HepG2 (cell line): ENCODE results near the gene UTS2R. TPM values are rescaled to one million over a fixed set of nuclear protein-coding genes. Genes with fewer than 3 reads are reported as not detected.

Experiments used
- DMAP1 ChIP-seq: IDR thresholded peaks from 2 replicates; pipeline ENCODE4 v1.6.1; 2016
- FOXK2 ChIP-seq: fragments of 450-650 bp; IDR thresholded peaks from 2 replicates; pipeline ENCODE4 v1.6.1; 2016
- HNRNPUL1 ChIP-seq: fragments of 200-400 bp; formaldehyde crosslinking; IDR thresholded peaks from 2 replicates; pipeline ENCODE4 v1.6.1; 2017; ENCODE audit warnings: low read depth, mild to moderate bottlenecking, low read length, moderate library complexity
- KDM5A ChIP-seq: fragments of 200-600 bp; sonication (generic); IDR thresholded peaks from 2 replicates; pipeline ENCODE4 v1.7.0; 2018; ENCODE audit warnings: antibody characterized with exemption, mild to moderate bottlenecking, low read length, borderline replicate concordance
- NCOA2 ChIP-seq: sonication (generic); formaldehyde crosslinking; IDR thresholded peaks from 2 replicates; pipeline ENCODE4 v1.8.0; 2022; ENCODE audit warnings: inconsistent platforms
- SIX1 ChIP-seq: sonication (generic); formaldehyde crosslinking; IDR thresholded peaks from 2 replicates; pipeline ENCODE4 v1.4.0; 2020; ENCODE audit warnings: missing genetic modification reagents, borderline replicate concordance
- THYN1 ChIP-seq: sonication (generic); formaldehyde crosslinking; IDR thresholded peaks from 2 replicates; pipeline ENCODE4 v1.8.1; 2023; ENCODE audit warnings: low read depth, mild to moderate bottlenecking, moderate library complexity, missing genetic modification reagents, borderline replicate concordance
- TRIM24 ChIP-seq: sonication (generic); formaldehyde crosslinking; IDR thresholded peaks from 2 replicates; pipeline ENCODE4 v1.8.0; 2022; ENCODE audit warnings: mild to moderate bottlenecking, missing genetic modification reagents
- ZFAT ChIP-seq: sonication (generic); formaldehyde crosslinking; conservative IDR thresholded peaks from 2 replicates; pipeline ENCODE4 v1.8.1; 2023; ENCODE audit warnings: missing genetic modification reagents, inconsistent platforms
- polyA plus RNA-seq, 8 experiments: library from polyadenylated mRNA; depleted of rRNA in 3 of 8; stranded (reverse) in 7 of 8; unstranded in 1 of 8; fragments of >200 nt; fragmentation: Illumina TruSeq in 4 of 8; extraction: Trizol in 4 of 8; gene quantifications; 2 replicates each; pipeline versions ENCODE4 v1.2.1 to v1.2.3, GENCODE V29; 2011 to 2016; ENCODE audit warnings: low read depth in 4 of 8, missing spikeins in 1 of 8, mixed read lengths in 1 of 8; ENCODE audit not compliant: insufficient read depth in 1 of 8
- total RNA-seq, 5 experiments: library from RNA; depleted of rRNA; stranded (reverse); fragments of >200 nt; fragmentation: Illumina TruSeq; extraction: Trizol; gene quantifications; 2 replicates each; pipeline ENCODE4 v1.2.3, GENCODE V29; 2016; ENCODE audit warnings: low read depth in 1 of 5
- TF ChIP-seq, protein P1 (sequence below): sonication (generic); formaldehyde crosslinking; IDR thresholded peaks from 2 replicates; pipeline ENCODE4 v1.5.1; 2020; ENCODE audit warnings: mild to moderate bottlenecking, missing genetic modification reagents
- TF ChIP-seq, protein P2 (sequence below): sonication (generic); formaldehyde crosslinking; IDR thresholded peaks from 2 replicates; pipeline ENCODE4 v1.4.0; 2020; ENCODE audit warnings: missing genetic modification reagents, borderline replicate concordance
- TF ChIP-seq, protein P3 (sequence below): IDR thresholded peaks from 2 replicates; pipeline ENCODE4 v1.6.1; 2016; ENCODE audit warnings: low read depth, missing genetic modification reagents, missing compliant biosample characterization
- TF ChIP-seq, protein P4 (sequence below): IDR thresholded peaks from 2 replicates; pipeline ENCODE4 v1.6.1; 2016; ENCODE audit warnings: missing compliant biosample characterization, missing genetic modification reagents, borderline replicate concordance
- TF ChIP-seq, protein P5 (sequence below): sonication (generic); formaldehyde crosslinking; IDR thresholded peaks from 2 replicates; pipeline ENCODE4 v1.4.0; 2020; ENCODE audit warnings: mild to moderate bottlenecking, missing genetic modification reagents

The UTS2R gene
- total and polyA plus RNA-seq, 2 of the 13 experiments (the other 11 are each of a cell fraction or from before 2014, with no cell fraction given): 0.13 to 0.15 TPM

DNA sequence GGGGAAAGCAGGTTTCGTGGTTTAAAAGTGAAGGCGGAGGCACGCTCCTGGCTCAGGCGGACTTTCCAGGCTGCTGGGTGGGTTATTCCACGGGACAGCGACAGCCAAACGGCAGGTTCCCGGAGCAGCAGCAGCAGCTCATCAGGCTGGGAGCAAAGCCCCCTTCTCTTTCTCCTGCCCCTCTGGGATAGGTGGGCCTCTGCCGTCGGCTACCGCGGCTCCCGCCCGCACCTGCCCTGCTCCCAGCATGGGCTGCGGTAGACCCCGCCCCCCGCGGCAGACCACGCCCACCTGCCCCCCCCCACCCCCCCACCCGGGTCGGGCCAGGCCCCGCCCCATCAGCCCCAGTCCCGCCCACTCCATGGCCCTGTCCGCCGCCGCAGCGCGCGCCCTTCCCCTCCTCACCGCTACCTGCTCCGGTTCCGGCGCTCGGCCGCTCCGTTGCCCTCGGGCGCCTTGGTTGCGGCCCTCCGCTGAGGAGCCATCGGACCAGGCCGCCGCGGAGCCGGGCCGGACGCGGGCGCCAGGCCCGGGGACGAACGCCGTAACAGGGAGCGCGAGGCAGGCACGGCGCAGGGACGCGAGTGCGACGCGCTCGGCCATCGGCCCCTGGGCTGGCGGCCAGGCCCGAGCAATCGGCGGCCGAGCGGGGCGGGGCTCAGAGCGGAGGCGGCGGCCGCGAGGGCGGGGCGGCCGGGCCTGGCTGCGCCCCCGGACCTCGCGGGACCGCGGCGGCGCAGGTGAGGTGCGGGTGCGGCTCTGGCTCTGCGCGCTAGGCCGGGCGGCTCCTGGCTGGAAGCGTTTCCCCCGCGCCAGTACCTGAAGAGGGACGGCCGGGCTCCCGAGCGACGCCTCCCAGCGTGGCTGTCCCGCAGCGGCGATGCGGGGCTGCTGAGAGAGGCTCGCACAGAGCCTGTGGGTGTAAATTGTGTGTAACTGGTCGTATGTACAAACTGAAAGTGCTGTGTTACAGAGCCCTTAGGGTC is 46.7 kb downstream of the UTS2R start, which contains the start of the genes HEXD and OGFOD3 (continued):
- TF ChIP-seq SIX1 (CRISPR knock-in tag): 0 out of 2 replicates have a peak, but pooled peaks have one; percentile 15
- no peak; the same call in 1 of the 2 replicates for TF ChIP-seq DMAP1 (CRISPR knock-in tag)
- TF ChIP-seq HNRNPUL1: no peak
- TF ChIP-seq NCOA2 (CRISPR knock-in tag): peak; percentile 26; the same call in 1 of the 2 replicates
- TF ChIP-seq, protein P1, sequence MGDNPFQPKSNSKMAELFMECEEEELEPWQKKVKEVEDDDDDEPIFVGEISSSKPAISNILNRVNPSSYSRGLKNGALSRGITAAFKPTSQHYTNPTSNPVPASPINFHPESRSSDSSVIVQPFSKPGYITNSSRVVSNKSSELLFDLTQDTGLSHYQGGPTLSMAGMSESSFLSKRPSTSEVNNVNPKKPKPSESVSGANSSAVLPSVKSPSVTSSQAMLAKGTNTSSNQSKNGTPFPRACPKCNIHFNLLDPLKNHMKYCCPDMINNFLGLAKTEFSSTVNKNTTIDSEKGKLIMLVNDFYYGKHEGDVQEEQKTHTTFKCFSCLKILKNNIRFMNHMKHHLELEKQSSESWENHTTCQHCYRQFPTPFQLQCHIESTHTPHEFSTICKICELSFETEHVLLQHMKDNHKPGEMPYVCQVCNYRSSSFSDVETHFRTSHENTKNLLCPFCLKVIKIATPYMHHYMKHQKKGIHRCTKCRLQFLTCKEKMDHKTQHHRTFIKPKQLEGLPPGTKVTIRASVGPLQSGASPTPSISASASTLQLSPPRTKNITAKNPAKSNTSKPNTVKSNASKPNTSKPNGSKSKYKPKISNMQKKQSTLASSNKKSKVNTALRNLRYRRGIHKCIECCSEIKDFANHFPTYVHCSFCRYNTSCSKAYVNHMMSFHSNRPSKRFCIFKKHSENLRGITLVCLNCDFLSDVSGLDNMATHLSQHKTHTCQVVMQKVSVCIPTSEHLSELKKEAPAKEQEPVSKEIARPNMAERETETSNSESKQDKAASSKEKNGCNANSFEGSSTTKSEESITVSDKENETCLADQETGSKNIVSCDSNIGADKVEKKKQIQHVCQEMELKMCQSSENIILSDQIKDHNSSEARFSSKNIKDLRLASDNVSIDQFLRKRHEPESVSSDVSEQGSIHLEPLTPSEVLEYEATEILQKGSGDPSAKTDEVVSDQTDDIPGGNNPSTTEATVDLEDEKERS (CRISPR knock-in tag): 0 out of 2 replicates have a peak, but pooled peaks have one; percentile 30
- TF ChIP-seq, protein P2, sequence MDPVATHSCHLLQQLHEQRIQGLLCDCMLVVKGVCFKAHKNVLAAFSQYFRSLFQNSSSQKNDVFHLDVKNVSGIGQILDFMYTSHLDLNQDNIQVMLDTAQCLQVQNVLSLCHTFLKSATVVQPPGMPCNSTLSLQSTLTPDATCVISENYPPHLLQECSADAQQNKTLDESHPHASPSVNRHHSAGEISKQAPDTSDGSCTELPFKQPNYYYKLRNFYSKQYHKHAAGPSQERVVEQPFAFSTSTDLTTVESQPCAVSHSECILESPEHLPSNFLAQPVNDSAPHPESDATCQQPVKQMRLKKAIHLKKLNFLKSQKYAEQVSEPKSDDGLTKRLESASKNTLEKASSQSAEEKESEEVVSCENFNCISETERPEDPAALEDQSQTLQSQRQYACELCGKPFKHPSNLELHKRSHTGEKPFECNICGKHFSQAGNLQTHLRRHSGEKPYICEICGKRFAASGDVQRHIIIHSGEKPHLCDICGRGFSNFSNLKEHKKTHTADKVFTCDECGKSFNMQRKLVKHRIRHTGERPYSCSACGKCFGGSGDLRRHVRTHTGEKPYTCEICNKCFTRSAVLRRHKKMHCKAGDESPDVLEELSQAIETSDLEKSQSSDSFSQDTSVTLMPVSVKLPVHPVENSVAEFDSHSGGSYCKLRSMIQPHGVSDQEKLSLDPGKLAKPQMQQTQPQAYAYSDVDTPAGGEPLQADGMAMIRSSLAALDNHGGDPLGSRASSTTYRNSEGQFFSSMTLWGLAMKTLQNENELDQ (CRISPR knock-in tag): no peak; the same call in 1 of the 2 replicates
- TF ChIP-seq, protein P3, sequence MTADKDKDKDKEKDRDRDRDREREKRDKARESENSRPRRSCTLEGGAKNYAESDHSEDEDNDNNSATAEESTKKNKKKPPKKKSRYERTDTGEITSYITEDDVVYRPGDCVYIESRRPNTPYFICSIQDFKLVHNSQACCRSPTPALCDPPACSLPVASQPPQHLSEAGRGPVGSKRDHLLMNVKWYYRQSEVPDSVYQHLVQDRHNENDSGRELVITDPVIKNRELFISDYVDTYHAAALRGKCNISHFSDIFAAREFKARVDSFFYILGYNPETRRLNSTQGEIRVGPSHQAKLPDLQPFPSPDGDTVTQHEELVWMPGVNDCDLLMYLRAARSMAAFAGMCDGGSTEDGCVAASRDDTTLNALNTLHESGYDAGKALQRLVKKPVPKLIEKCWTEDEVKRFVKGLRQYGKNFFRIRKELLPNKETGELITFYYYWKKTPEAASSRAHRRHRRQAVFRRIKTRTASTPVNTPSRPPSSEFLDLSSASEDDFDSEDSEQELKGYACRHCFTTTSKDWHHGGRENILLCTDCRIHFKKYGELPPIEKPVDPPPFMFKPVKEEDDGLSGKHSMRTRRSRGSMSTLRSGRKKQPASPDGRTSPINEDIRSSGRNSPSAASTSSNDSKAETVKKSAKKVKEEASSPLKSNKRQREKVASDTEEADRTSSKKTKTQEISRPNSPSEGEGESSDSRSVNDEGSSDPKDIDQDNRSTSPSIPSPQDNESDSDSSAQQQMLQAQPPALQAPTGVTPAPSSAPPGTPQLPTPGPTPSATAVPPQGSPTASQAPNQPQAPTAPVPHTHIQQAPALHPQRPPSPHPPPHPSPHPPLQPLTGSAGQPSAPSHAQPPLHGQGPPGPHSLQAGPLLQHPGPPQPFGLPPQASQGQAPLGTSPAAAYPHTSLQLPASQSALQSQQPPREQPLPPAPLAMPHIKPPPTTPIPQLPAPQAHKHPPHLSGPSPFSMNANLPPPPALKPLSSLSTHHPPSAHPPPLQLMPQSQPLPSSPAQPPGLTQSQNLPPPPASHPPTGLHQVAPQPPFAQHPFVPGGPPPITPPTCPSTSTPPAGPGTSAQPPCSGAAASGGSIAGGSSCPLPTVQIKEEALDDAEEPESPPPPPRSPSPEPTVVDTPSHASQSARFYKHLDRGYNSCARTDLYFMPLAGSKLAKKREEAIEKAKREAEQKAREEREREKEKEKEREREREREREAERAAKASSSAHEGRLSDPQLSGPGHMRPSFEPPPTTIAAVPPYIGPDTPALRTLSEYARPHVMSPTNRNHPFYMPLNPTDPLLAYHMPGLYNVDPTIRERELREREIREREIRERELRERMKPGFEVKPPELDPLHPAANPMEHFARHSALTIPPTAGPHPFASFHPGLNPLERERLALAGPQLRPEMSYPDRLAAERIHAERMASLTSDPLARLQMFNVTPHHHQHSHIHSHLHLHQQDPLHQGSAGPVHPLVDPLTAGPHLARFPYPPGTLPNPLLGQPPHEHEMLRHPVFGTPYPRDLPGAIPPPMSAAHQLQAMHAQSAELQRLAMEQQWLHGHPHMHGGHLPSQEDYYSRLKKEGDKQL (CRISPR knock-in tag): no peak
- TF ChIP-seq, protein P4, sequence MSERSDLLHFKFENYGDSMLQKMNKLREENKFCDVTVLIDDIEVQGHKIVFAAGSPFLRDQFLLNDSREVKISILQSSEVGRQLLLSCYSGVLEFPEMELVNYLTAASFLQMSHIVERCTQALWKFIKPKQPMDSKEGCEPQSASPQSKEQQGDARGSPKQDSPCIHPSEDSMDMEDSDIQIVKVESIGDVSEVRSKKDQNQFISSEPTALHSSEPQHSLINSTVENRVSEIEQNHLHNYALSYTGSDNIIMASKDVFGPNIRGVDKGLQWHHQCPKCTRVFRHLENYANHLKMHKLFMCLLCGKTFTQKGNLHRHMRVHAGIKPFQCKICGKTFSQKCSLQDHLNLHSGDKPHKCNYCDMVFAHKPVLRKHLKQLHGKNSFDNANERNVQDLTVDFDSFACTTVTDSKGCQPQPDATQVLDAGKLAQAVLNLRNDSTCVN: no peak
- no peak for TF ChIP-seq TRIM24 (CRISPR knock-in tag)
- TF ChIP-seq ZFAT (CRISPR knock-in tag): no peak
- peak; percentile 93 for TF ChIP-seq KDM5A
- TF ChIP-seq, protein P5, sequence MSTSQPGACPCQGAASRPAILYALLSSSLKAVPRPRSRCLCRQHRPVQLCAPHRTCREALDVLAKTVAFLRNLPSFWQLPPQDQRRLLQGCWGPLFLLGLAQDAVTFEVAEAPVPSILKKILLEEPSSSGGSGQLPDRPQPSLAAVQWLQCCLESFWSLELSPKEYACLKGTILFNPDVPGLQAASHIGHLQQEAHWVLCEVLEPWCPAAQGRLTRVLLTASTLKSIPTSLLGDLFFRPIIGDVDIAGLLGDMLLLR (CRISPR knock-in tag): peak; percentile 91; the same call in 1 of the 2 replicates
- TF ChIP-seq FOXK2: no peak
- TF ChIP-seq THYN1: 0 out of 2 replicates have a peak, but pooled peaks have one; percentile 64
